HepG2 (cell line): ENCODE measurements around the gene YEATS4. TPM values are rescaled to one million over a fixed set of nuclear protein-coding genes. Genes with fewer than 3 reads are reported as not detected.

ENCODE experiments used
- ATM ChIP-seq: fragments of 450-650 bp; IDR thresholded peaks from 2 replicates; pipeline ENCODE4 v1.7.1; 2017; ENCODE audit warnings: mild to moderate bottlenecking, borderline replicate concordance
- CHCHD3 ChIP-seq: sonication (generic); formaldehyde crosslinking; IDR thresholded peaks from 2 replicates; pipeline ENCODE4 v1.8.0; 2022; ENCODE audit warnings: mild to moderate bottlenecking, missing genetic modification reagents, moderate library complexity
- FOXP4 ChIP-seq: sonication (generic); formaldehyde crosslinking; IDR thresholded peaks from 2 replicates; pipeline ENCODE4 v1.4.0; 2020; ENCODE audit warnings: missing genetic modification reagents
- HDAC2 ChIP-seq: sonication (generic); formaldehyde crosslinking; IDR thresholded peaks from 2 replicates; pipeline ENCODE4 v1.4.0; 2020; ENCODE audit warnings: missing genetic modification reagents
- HMGXB3 ChIP-seq: sonication (generic); formaldehyde crosslinking; IDR thresholded peaks from 2 replicates; pipeline ENCODE4 v1.4.0; 2020; ENCODE audit warnings: missing genetic modification reagents, borderline replicate concordance
- IRF2 ChIP-seq: IDR thresholded peaks from 2 replicates; pipeline ENCODE4 v1.6.1; 2018; ENCODE audit warnings: missing genetic modification reagents, missing compliant biosample characterization
- JUN ChIP-seq: sonication (generic); formaldehyde crosslinking; IDR thresholded peaks from 2 replicates; pipeline ENCODE4 v1.4.0; 2020; ENCODE audit warnings: mild to moderate bottlenecking, missing genetic modification reagents
- KLF12 ChIP-seq: sonication (generic); formaldehyde crosslinking; IDR thresholded peaks from 2 replicates; pipeline ENCODE4 v1.4.0; 2020; ENCODE audit warnings: missing genetic modification reagents, borderline replicate concordance
- MLX ChIP-seq: IDR thresholded peaks from 2 replicates; pipeline ENCODE4 v1.6.1; 2016
- MTA1 ChIP-seq: sonication (generic); formaldehyde crosslinking; IDR thresholded peaks from 2 replicates; pipeline ENCODE4 v1.4.0; 2020; ENCODE audit warnings: missing genetic modification reagents, mild to moderate bottlenecking, borderline replicate concordance
- NFYC ChIP-seq: IDR thresholded peaks from 2 replicates; pipeline ENCODE4 v1.6.1; 2016; ENCODE audit warnings: missing genetic modification reagents, missing compliant biosample characterization
- POLR2AphosphoS2 ChIP-seq: IDR thresholded peaks from 2 replicates; pipeline ENCODE4 v1.6.1; 2011; ENCODE audit warnings: low read depth, low read length, improper control_type of control experiment
- REPIN1 ChIP-seq: sonication (generic); formaldehyde crosslinking; IDR thresholded peaks from 2 replicates; pipeline ENCODE4 v1.8.0; 2022; ENCODE audit warnings: missing genetic modification reagents, low read depth, mild to moderate bottlenecking, borderline replicate concordance
- SMAD3 ChIP-seq: sonication (generic); formaldehyde crosslinking; IDR thresholded peaks from 2 replicates; pipeline ENCODE4 v1.4.0; 2020; ENCODE audit warnings: missing genetic modification reagents
- SOX5 ChIP-seq: IDR thresholded peaks from 2 replicates; pipeline ENCODE4 v1.6.1; 2016; ENCODE audit warnings: borderline replicate concordance
- USF2 ChIP-seq, 2 experiments: sonication (generic) in 1 of 2; formaldehyde crosslinking in 1 of 2; IDR thresholded peaks; 2 replicates each; pipeline versions ENCODE4 v1.5.1 to v1.6.1; 2011 to 2020; ENCODE audit warnings: borderline replicate concordance in 1 of 2, low read depth in 1 of 2, low read length in 1 of 2, mild to moderate bottlenecking in 1 of 2, missing genetic modification reagents in 1 of 2, moderate library complexity in 1 of 2
- ZNF251 ChIP-seq: sonication (generic); formaldehyde crosslinking; IDR thresholded peaks from 2 replicates; pipeline ENCODE4 v1.9.0; 2021; ENCODE audit warnings: mild to moderate bottlenecking, missing genetic modification reagents
- ZNF317 ChIP-seq: sonication (generic); formaldehyde crosslinking; IDR thresholded peaks from 2 replicates; pipeline ENCODE4 v1.5.0; 2020; ENCODE audit warnings: mild to moderate bottlenecking, missing genetic modification reagents
- ZNF564 ChIP-seq: sonication (generic); formaldehyde crosslinking; IDR thresholded peaks from 2 replicates; pipeline ENCODE4 v1.8.1; 2023; ENCODE audit warnings: mild to moderate bottlenecking, missing genetic modification reagents
- ZNF747 ChIP-seq: sonication (generic); formaldehyde crosslinking; IDR thresholded peaks from 2 replicates; pipeline ENCODE4 v1.8.1; 2023; ENCODE audit warnings: missing genetic modification reagents, mild to moderate bottlenecking, borderline replicate concordance
- ZNF788 ChIP-seq: sonication (generic); formaldehyde crosslinking; IDR thresholded peaks from 2 replicates; pipeline ENCODE4 v1.5.0; 2020; ENCODE audit warnings: mild to moderate bottlenecking, missing genetic modification reagents, borderline replicate concordance
- polyA plus RNA-seq, 8 experiments: library from polyadenylated mRNA; depleted of rRNA in 3 of 8; stranded (reverse) in 7 of 8; unstranded in 1 of 8; fragments of >200 nt; fragmentation: Illumina TruSeq in 4 of 8; extraction: Trizol in 4 of 8; gene quantifications; 2 replicates each; pipeline versions ENCODE4 v1.2.1 to v1.2.3, GENCODE V29; 2011 to 2016; ENCODE audit warnings: low read depth in 4 of 8, missing spikeins in 1 of 8, mixed read lengths in 1 of 8; ENCODE audit not compliant: insufficient read depth in 1 of 8
- total RNA-seq, 5 experiments: library from RNA; depleted of rRNA; stranded (reverse); fragments of >200 nt; fragmentation: Illumina TruSeq; extraction: Trizol; gene quantifications; 2 replicates each; pipeline ENCODE4 v1.2.3, GENCODE V29; 2016; ENCODE audit warnings: low read depth in 1 of 5

Gene YEATS4
- total and polyA plus RNA-seq, 2 of the 13 experiments (the other 11 are each of a cell fraction or from before 2014, with no cell fraction given) = 16.8 to 45.0 TPM

GRCh38 chr12:69332815-69333358, 26.7 kb upstream of the YEATS4 start (continued):
- TF ChIP-seq POLR2AphosphoS2 (no peak), CHCHD3 (no peak), KLF12 (CRISPR knock-in tag) (0 out of 2 replicates have a peak, but pooled peaks have one; percentile 64), JUN (CRISPR knock-in tag) (peak; percentile 96), SMAD3 (CRISPR knock-in tag) (peak; percentile 73; the same call in 1 of the 2 replicates), MLX (CRISPR knock-in tag) (peak; percentile 75), REPIN1 (CRISPR knock-in tag) (peak; percentile 29; the same call in 1 of the 2 replicates), ZNF788 (no peak), HDAC2 (CRISPR knock-in tag) (peak; percentile 73), NFYC (no peak), ZNF564 (CRISPR knock-in tag) (peak; percentile 34; the same call in 1 of the 2 replicates), HMGXB3 (peak; percentile 51; the same call in 1 of the 2 replicates), IRF2 (CRISPR knock-in tag) (peak; percentile 74), ZNF251 (CRISPR knock-in tag) (no peak), MTA1 (CRISPR knock-in tag) (no peak; the same call in 1 of the 2 replicates), SOX5 (CRISPR knock-in tag) (peak; percentile 84), ZNF317 (CRISPR knock-in tag) (peak; percentile 61; the same call in 1 of the 2 replicates), FOXP4 (CRISPR knock-in tag) (peak; percentile 93), ZNF747 (CRISPR knock-in tag) (0 out of 2 replicates have a peak, but pooled peaks have one; percentile 19), ATM (no peak), USF2 (IDR thresholded peaks at IDR 0.05; ENCODE audit: low read depth, low read length) (no peak), USF2 (CRISPR knock-in tag; IDR thresholded peaks at IDR 0.05; ENCODE audit: borderline replicate concordance) (no peak)
